ENCODE measurements around the gene FXYD5.

Gene FXYD5, protein sequence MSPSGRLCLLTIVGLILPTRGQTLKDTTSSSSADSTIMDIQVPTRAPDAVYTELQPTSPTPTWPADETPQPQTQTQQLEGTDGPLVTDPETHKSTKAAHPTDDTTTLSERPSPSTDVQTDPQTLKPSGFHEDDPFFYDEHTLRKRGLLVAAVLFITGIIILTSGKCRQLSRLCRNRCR

DNA sequence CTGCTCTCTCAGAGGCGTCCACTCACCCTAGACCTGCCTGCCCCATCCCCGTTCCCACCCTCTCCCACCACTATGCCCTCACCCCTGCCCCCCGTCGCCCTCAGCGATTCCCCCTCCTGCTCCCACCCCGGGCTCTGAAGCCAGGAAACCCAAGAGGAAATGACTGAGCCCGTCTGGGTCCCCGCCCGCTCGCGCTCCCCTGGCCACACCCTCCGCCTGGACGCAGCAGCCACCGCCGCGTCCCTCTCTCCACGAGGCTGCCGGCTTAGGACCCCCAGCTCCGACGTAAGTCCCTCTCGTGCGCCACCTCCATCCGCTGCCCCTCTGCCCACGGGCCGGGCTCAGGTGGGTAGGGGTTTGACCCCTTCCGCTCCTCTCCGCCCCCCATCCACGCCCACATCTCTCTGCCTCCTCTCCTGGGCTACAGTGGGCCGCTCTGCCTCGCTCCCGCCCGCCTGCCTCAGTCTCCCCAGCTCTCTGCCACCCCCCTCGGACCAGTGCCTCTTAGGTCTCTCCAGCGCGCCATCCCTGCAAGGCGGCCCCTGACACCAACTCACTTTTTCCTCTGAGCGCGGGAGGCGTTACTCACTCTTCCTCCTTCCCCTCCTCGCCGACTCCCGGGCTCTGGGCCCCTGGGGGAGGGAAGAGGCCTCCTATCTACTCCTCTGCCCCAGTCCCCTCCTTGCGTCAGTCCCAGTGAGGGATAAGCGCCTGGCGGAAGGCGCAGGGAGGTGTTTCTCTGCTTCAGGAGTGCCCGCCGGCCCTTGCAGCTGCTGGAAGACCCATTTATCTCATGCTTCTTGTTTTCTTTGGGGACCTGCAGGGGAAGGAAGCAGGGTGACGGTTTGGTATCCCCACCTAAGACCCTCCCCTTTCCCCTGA lies at the start of gene FXYD5:
Gene FXYD5 (plus strand): TSS at position 211 of the 882 bp plus-strand sequence. CDS start 816 bp downstream, outside the sequence.
- peaks cover 52% of the 10 kb centered on the region for H3K36me3 Mint-ChIP-seq (ENCODE audit: low read depth)
- H3K27me3 Mint-ChIP-seq (ENCODE audit: low read depth) = peaks cover 8% of the 10 kb centered on the region
- no peaks in the 10 kb centered on the region for H3K9me3 Mint-ChIP-seq
- peaks cover 38% of the 10 kb centered on the region for H3K4me1 Mint-ChIP-seq (ENCODE audit: low read depth)
- H3K4me3 Mint-ChIP-seq = peak within 1 kb of the TSS; percentile 100
- H3K27ac Mint-ChIP-seq = peak within 1 kb of the TSS; percentile 97
- DNase-seq (ENCODE audit: low spot score) = peak; percentile 84

DNA sequence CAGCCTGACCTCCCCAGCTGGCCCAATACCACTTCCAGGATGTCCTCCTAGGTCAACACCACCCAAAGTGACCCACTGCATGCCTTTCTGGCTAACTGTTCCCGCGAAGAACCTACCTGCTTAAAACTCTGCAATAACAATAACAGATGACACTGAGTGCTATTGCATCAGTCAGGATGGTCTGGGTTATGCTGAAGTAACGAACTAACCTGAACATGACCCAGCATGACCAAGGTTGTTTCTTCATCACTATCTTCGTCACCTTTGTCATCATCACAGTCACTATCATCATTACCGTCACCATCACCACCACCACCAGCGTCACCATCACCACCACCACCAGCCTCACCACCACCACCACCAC lies 49.5 kb upstream of the FXYD5 start:
- Mint-ChIP-seq H3K9me3 (no peaks in the 10 kb centered on the region), H3K27me3 (ENCODE audit: low read depth) (peaks cover 2% of the 10 kb centered on the region), H3K36me3 (ENCODE audit: low read depth) (no peaks in the 10 kb centered on the region), H3K4me1 (ENCODE audit: low read depth) (no peaks in the 10 kb centered on the region), H3K27ac (no peak overlapping the region), H3K4me3 (no peak overlapping the region)
- DNase-seq (ENCODE audit: low spot score) = no peak

DNA sequence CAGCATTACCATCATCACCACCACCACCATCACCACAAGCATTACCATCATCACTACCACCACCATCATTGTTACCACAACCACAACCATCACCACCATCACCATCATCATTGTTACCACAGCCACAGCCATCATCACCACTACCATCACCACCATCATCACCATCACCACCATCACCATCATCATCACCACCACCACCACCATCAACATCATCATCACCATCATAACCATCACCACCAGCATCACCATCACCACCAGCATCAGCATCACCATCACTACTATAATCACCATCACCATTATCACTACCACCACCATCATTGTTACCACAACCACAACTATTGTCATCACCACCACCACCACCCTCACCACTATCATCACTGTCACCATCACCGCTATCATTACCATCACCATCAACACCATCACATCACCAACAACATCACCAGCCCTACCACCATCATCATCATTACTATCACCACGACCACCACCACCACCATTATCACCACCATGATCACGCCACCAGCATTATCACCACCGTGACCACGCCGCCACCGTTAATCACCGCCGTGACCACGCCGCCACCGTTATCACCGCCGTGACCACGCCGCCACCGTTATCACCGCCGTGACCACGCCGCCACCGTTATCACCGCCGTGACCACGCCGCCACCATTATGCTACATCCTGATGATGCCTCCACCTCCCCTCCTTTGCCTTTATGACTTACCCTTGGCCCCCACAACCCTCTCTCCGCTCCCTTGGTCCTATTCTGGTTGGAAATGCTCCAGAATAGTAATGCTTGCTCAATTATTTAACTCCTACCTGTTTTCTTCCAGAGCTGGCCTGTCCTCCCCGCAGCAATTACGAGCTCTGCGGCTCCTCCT lies 48.9 kb upstream of the FXYD5 start:
- H3K4me3 Mint-ChIP-seq = no peak overlapping the region

DNA sequence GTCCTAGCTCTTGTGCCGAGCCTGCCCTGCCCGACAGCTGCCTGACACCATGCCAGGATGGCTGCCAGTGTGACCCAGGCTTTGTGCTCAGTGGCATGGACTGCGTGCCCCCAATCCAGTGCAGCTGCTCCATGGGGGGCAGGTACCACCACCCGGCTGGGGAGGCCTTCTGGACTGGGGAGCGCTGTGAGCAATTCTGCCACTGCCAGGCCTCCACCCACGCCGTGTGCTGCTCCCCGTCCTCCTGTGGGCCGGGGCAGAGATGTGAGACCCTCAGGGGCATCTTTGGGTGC lies 48.3 kb upstream of the FXYD5 start:
- Mint-ChIP-seq H3K27me3 (ENCODE audit: low read depth) (peaks cover 2% of the 10 kb centered on the region), H3K27ac (no peak overlapping the region)

More for the DNA sequence above, 48.9 kb upstream of the FXYD5 start:
- H3K27me3 Mint-ChIP-seq (ENCODE audit: low read depth) = peaks cover 2% of the 10 kb centered on the region
- no peaks in the 10 kb centered on the region for H3K4me1 Mint-ChIP-seq (ENCODE audit: low read depth)
- H3K36me3 Mint-ChIP-seq (ENCODE audit: low read depth) = no peaks in the 10 kb centered on the region
- H3K9me3 Mint-ChIP-seq = no peaks in the 10 kb centered on the region
- no peak for DNase-seq (ENCODE audit: low spot score)
- H3K27ac Mint-ChIP-seq = no peak overlapping the region

DNA sequence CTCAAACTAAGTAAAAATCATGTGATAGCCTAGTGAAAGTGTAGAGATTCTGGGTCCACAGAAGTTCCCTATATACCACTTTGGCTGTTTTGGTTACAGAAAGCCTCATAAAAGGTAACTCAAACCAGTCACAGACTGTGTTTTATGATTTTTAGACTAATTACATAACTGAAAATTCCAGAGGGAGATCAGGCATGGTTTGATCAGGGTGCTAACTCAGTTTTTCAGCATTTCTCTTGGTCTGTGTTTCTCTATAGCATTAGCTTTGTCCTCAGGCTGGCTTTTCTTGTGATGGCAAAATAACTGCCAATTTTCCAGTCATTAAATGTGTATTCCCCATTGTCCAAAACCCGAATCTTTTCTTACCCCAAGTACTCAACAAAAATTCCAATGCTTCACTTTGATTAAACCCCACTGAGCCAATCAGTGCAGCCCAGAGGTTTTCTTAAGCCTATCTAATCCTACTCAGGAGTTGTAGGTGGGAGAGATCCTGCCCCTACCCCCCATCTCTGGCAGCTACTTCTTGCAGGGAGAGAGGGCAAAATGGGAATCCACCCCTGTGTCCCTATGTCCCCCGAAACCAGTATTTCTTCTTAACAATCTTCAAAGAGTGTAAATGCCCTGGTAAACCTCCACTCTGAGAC lies 47.5 kb upstream of the FXYD5 start:
- Mint-ChIP-seq H3K4me3 (no peak overlapping the region), H3K4me1 (ENCODE audit: low read depth) (no peaks in the 10 kb centered on the region), H3K27me3 (ENCODE audit: low read depth) (peaks cover 2% of the 10 kb centered on the region), H3K9me3 (no peaks in the 10 kb centered on the region), H3K36me3 (ENCODE audit: low read depth) (no peaks in the 10 kb centered on the region), H3K27ac (no peak overlapping the region)
- no peak for DNase-seq (ENCODE audit: low spot score)

More for the DNA sequence above, 48.3 kb upstream of the FXYD5 start:
- H3K4me1 Mint-ChIP-seq (ENCODE audit: low read depth) = no peaks in the 10 kb centered on the region
- DNase-seq (ENCODE audit: low spot score) = no peak
- H3K9me3 Mint-ChIP-seq = no peaks in the 10 kb centered on the region
- H3K36me3 Mint-ChIP-seq (ENCODE audit: low read depth) = no peaks in the 10 kb centered on the region
- H3K4me3 Mint-ChIP-seq = no peak overlapping the region

DNA sequence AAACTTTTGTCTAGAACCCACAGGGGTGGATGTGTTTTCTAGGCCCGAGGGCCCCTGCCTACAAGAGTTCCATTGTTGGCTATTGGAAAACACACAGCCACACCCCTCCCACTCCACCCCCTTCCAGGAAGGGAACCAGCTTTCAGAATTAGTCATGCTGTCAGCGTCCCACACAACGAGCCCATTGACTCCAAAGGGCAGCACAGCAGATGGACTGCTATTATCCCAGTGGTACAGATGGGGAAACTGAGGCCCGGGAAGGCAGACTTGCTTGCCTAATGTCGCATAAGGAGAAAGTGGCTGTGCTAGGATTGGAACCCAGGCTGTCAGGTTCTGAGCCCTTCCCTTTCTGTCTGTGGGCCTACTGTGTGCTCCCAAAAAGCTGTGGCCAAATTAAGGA lies 47.0 kb upstream of the FXYD5 start:
- Mint-ChIP-seq H3K9me3 (no peaks in the 10 kb centered on the region), H3K4me1 (ENCODE audit: low read depth) (no peaks in the 10 kb centered on the region), H3K27me3 (ENCODE audit: low read depth) (peaks cover 2% of the 10 kb centered on the region), H3K36me3 (ENCODE audit: low read depth) (no peaks in the 10 kb centered on the region), H3K27ac (no peak overlapping the region), H3K4me3 (no peak overlapping the region)
- DNase-seq (ENCODE audit: low spot score) = peak; percentile 23

DNA sequence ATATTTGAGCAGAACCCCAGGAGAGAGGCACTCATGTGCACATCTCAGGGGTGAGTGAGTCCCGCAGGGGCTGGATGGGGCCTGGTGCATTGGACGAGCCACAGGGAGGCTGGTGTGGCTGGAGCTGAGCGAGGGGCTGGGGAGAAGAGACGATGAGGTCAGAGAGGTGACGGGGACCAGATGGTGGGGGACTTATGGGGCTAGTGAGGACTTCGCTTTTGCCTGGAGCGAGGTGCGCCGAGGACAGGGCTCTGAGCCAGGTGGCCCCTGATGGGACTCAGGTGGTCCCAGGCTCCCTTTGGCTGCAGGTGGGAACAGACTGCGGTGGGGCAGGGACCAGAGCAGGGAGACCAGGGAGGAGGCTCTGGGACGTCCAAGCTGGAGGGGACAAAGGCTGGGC lies 45.8 kb upstream of the FXYD5 start:
- Mint-ChIP-seq H3K4me1 (ENCODE audit: low read depth) (no peaks in the 10 kb centered on the region), H3K36me3 (ENCODE audit: low read depth) (no peaks in the 10 kb centered on the region), H3K27me3 (ENCODE audit: low read depth) (peaks cover 2% of the 10 kb centered on the region), H3K4me3 (no peak overlapping the region), H3K9me3 (no peaks in the 10 kb centered on the region), H3K27ac (no peak overlapping the region)
- DNase-seq (ENCODE audit: low spot score) = no peak

DNA sequence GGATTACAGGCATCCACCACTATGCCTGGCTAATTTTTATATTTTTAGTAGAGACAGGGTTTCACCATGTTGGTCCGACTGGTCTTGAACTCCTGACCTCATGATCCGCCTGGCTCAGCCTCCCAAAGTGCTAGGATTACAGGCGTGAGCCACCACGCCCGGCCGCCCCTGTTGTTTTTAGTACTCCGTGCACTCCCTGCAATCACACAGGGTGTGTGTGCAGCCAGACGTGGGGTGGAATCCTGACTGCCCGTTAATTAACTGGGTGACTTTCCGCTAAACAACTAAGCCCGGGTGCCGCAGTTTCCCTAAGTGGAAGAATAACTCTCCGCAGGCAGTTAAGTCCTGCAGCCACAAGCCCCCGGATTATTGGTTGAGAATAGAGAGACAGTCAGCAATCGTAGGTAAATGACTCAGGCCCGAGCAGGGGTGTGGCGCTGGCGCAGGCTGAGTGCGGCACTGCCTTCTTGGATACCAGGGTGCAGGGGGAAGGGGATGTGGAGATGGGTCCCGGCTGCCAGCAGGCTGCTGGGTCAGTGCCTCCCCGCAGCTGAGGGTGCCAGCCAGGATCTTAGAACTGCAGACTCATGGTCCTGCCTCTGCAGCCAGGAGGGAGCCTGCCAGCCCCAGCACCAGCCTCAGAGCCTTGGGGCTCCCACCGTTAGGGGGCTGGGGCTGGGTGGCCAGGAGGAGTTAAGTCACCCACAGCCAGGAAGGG lies 45.0 kb upstream of the FXYD5 start:
- Mint-ChIP-seq H3K4me3 (no peak overlapping the region), H3K27ac (no peak overlapping the region), H3K4me1 (ENCODE audit: low read depth) (peaks cover 2% of the 10 kb centered on the region), H3K36me3 (ENCODE audit: low read depth) (no peaks in the 10 kb centered on the region), H3K27me3 (ENCODE audit: low read depth) (peaks cover 4% of the 10 kb centered on the region), H3K9me3 (no peaks in the 10 kb centered on the region)
- no peak for DNase-seq (ENCODE audit: low spot score)

DNA sequence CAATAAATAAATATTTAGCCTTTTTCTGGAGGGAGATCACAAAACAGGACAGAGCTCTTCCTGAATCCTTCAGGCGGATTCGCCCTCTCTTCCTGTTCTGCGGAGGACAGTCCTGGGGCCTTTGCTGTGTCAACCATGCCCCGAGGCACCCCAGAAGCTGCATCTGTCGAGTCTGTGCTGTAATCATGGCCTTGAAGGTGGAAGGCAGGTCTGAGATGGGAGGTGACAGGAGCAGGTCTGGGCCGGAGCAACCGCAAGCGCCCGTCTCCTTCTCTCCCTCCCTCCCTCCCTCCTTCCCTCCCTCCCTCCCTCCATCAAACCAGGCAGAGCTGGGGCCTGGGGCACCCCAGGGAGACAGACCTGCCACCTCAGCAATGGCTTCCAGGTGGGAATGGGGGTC lies 43.6 kb upstream of the FXYD5 start:
- no peak overlapping the region for H3K4me3 Mint-ChIP-seq
- H3K36me3 Mint-ChIP-seq (ENCODE audit: low read depth) = no peaks in the 10 kb centered on the region
- H3K4me1 Mint-ChIP-seq (ENCODE audit: low read depth) = peaks cover 4% of the 10 kb centered on the region
- DNase-seq (ENCODE audit: low spot score) = no peak
- H3K27ac Mint-ChIP-seq = no peak overlapping the region
- H3K27me3 Mint-ChIP-seq (ENCODE audit: low read depth) = peaks cover 4% of the 10 kb centered on the region
- H3K9me3 Mint-ChIP-seq = no peaks in the 10 kb centered on the region

DNA sequence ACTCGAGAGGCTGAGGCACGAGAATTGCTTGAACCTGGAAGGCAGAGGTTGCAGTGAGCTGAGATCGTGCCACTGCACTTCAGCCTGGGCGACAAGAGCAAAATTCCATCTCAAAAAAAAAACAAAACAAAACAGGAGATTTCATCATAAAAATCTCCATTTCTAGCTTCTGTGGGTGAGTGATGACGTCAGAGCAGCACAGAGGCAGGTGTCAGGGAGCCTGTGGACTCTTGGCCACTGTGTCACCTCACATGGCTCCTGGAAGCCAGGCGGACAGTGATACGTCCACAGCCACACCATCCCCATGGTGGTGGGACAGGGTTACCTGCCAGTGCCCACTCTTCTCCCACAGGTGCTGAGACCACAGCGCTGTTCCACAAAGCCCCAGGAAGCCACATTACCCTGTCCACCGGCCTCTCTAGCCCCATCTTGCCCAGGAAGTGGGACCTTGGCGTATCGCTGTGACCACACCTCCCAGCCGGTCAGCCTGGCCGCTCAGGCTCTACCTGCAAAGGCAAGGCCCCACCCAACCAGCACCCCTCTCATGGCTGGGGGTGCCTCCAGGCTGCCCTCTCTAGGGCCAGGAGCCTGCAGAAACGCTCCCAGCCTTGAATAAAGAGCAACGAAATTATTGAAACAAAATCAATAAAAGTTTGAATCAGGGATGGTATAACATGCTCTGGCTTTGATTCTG lies 41.4 kb upstream of the FXYD5 start:
- peaks cover 4% of the 10 kb centered on the region for H3K4me1 Mint-ChIP-seq (ENCODE audit: low read depth)
- no peak for DNase-seq (ENCODE audit: low spot score)
- peaks cover 4% of the 10 kb centered on the region for H3K27me3 Mint-ChIP-seq (ENCODE audit: low read depth)
- no peaks in the 10 kb centered on the region for H3K36me3 Mint-ChIP-seq (ENCODE audit: low read depth)
- H3K9me3 Mint-ChIP-seq = no peaks in the 10 kb centered on the region
- no peak overlapping the region for H3K4me3 Mint-ChIP-seq
- H3K27ac Mint-ChIP-seq = no peak overlapping the region

DNA sequence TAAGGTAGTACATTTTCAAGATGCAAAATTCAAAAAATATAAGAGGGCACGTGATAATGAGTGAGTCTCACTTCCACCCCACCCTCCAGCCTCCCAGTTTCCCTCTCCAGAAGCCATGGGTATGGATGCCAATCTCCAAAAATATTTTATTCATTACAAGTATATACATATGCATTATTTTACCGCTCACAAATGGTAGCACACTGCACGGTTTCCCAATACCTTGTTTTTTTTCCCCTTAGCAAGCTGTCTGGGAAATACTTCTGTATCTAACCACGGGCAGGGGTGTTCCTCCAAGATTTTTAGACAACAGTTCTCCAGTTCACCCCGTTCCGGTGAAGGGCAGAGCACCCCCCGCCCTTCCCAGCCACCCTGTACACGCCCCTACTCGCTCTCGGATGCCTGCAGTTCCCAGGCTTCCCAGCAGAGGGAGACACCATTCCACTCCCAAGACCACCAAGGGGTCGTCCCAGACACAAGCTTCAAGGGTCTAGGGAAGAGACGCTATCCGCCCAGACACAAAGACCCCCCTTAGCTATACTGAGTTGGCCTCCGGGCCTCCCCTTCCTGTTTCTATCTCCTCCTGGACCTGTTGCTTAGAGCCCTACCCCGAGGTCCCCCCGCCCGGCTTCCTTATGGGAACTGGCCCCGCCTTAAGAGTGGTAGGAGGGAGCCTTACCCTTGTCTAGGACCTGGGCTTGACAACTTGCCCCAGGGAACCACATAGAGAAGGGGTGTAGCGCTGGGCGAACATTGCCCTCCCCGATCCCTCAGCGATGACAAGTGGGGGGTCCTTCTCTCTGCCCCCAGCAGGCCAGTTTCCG lies 40.0 kb upstream of the FXYD5 start:
- peaks cover 4% of the 10 kb centered on the region for H3K27me3 Mint-ChIP-seq (ENCODE audit: low read depth)
- DNase-seq (ENCODE audit: low spot score) = peak; percentile 39
- H3K4me3 Mint-ChIP-seq = no peak overlapping the region
- no peaks in the 10 kb centered on the region for H3K36me3 Mint-ChIP-seq (ENCODE audit: low read depth)
- H3K27ac Mint-ChIP-seq = no peak overlapping the region
- H3K4me1 Mint-ChIP-seq (ENCODE audit: low read depth) = peaks cover 4% of the 10 kb centered on the region
- no peaks in the 10 kb centered on the region for H3K9me3 Mint-ChIP-seq

DNA sequence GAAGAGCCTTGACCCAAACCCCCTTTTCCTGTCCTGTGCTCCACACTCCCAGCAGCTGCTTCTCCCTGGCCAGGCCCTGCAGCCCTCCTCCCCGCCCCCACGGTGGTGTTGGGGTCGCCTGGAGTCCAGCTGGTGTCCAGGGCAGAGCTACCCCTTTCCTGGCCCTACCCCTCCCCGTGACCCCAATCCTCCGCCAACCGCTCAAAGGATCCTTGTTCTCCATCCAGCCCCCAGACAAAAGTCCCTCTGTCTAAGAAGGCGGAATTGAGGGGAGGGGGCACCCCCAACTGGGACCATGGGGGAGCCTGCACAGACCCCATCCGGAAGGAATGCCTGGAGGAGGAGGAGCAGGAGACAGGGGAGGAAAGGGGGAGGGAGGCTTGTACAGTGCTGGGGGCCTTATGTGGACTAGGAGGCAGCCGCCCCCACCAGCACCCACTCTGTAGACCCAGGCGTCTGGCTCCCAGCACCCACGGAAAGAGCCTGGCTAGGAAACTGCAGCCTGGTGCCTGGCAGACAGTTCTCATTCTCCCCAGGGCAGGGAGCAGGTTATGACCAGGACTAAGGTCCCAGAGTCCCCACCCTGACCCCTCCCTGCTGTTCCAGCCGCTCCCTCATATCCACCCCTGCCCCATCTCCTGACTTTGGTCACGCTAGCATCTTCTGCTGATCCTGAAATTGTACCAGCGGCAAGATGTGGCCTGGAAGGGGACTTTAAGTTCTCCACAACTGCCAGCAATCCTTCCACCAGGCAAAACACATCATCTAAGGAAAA lies 39.2 kb upstream of the FXYD5 start, which contains the start of gene FXYD3:
Gene FXYD3 (plus strand): TSS at position 647 of the 775 bp plus-strand sequence. CDS start 3,554 bp downstream, outside the sequence.
- no peak for DNase-seq (ENCODE audit: low spot score)

More for the DNA sequence above, 39.2 kb upstream of the FXYD5 start, which contains the start of gene FXYD3:
- Mint-ChIP-seq H3K4me3 (no peak within 1 kb of the TSS), H3K27ac (no peak within 1 kb of the TSS), H3K9me3 (no peaks in the 10 kb centered on the region), H3K36me3 (ENCODE audit: low read depth) (no peaks in the 10 kb centered on the region), H3K4me1 (ENCODE audit: low read depth) (peaks cover 4% of the 10 kb centered on the region), H3K27me3 (ENCODE audit: low read depth) (peaks cover 2% of the 10 kb centered on the region)

Measured in T-helper 2 cell treated with Interferon-gamma antibody and Interleukin-4, amounts not matched to agents 5 μg/mL and 100 μg/mL, for 36 hours (primary cell).